ENCODE measurements around the gene EIF4G2. TPM values are rescaled to one million over a fixed set of nuclear protein-coding genes. Genes with fewer than 3 reads are reported as not detected.

EIF4G2 gene
- 1,184 TPM for total RNA-seq (ENCODE audit: unreplicated experiment)
- long read RNA-seq, full-length matches to known transcripts, result 138 of 198 reads
- long read RNA-seq, partial matches to known transcripts, result 47 of 198 reads
- long read RNA-seq, other reads (novel, unspliced or antisense), result 13 of 198 reads

DNA sequence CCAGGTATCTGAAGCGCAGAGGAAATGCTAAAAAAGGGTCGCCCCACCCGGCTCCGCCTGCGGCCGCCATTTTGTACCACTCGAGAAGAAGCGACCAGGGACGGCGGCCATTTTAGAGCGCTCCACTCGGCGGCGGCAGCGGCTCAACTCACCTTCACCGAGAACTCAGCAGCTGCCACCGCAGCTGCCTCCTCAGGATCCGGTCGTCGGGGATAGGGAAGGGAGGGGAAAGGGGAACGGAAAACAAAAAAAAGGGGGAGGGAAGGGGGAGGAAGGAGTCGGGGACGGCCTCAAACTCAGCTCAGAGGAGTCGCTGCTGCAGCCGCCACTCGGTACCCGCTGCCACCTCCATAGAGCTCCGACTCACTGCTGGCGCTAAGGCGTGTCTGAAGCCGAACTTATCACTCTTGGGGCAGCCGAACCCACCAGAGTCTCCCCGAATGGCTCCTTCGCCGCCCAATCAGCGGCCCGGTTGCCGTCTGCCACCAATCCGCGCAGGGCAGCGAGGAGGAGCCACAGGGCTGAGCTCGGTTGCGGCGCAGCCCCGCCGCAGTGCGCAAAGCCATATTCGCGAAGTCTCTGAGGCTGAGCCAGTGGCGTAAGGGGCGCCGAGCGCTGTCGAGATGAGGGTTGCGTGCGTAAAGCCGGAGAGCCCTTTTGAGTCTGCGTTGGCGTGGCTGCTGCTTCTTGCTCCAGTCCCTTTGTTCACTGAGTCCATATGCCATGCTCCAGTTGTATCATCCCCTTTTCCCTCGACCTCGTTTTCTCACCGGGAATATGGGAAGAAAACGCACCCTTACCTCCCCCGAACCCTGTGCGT lies at the start of gene EIF4G2:
EIF4G2 (minus strand) TSS at position 374 of the 820 bp plus-strand sequence.
- Mint-ChIP-seq H3K9me3 (ENCODE audit: unreplicated experiment) (no peaks in the 10 kb centered on the region), H3K4me1 (ENCODE audit: unreplicated experiment) (peaks cover 43% of the 10 kb centered on the region), H3K36me3 (ENCODE audit: low read depth, unreplicated experiment) (peaks cover 37% of the 10 kb centered on the region), H3K27ac (ENCODE audit: unreplicated experiment) (peak within 1 kb of the TSS; percentile 94), H3K4me3 (ENCODE audit: unreplicated experiment) (peak within 1 kb of the TSS; percentile 96), H3K27me3 (ENCODE audit: unreplicated experiment) (peaks cover 5% of the 10 kb centered on the region)
- peak; percentile 98 for DNase-seq (ENCODE audit: low spot score)
- TF ChIP-seq, protein P1, sequence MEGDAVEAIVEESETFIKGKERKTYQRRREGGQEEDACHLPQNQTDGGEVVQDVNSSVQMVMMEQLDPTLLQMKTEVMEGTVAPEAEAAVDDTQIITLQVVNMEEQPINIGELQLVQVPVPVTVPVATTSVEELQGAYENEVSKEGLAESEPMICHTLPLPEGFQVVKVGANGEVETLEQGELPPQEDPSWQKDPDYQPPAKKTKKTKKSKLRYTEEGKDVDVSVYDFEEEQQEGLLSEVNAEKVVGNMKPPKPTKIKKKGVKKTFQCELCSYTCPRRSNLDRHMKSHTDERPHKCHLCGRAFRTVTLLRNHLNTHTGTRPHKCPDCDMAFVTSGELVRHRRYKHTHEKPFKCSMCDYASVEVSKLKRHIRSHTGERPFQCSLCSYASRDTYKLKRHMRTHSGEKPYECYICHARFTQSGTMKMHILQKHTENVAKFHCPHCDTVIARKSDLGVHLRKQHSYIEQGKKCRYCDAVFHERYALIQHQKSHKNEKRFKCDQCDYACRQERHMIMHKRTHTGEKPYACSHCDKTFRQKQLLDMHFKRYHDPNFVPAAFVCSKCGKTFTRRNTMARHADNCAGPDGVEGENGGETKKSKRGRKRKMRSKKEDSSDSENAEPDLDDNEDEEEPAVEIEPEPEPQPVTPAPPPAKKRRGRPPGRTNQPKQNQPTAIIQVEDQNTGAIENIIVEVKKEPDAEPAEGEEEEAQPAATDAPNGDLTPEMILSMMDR (IDR thresholded peaks at IDR 0.05; ENCODE audit: unreplicated experiment), result no peak

- Mint-ChIP-seq H3K27ac (ENCODE audit: unreplicated experiment) (peak within 1 kb of the TSS; percentile 99), H3K36me3 (ENCODE audit: low read depth, unreplicated experiment) (peaks cover 12% of the 10 kb centered on the region), H3K27me3 (ENCODE audit: unreplicated experiment) (peaks cover 4% of the 10 kb centered on the region), H3K9me3 (ENCODE audit: unreplicated experiment) (no peaks in the 10 kb centered on the region), H3K4me3 (ENCODE audit: unreplicated experiment) (peak within 1 kb of the TSS; percentile 99), H3K4me1 (ENCODE audit: unreplicated experiment) (peaks cover 27% of the 10 kb centered on the region)
- TF ChIP-seq, protein P1 (IDR thresholded peaks at IDR 0.05; ENCODE audit: unreplicated experiment), result no peak
- peak; percentile 95 for DNase-seq (ENCODE audit: low spot score)
Measured at GRCh38 chr11:10857709-10858438, 49.1 kb upstream of the EIF4G2 start, which contains the start of gene ZBED5. Gene ZBED5 (minus strand): TSS chr11:10858053. CDS start chr11:10854945, 3,108 bp downstream.

DNA sequence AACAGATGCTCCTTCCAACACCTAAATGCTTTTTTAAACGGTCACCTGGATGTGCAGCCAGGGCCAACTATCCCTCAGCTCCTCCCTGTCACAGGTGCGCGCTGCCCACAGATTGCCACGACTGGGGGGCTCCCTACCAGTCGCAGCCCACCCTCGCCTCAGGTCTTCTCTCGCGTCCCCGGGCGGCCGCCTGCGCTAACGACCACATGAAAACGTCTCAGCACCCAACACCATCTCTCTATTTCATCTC lies 48.7 kb upstream of the EIF4G2 start:
- Mint-ChIP-seq H3K9me3 (ENCODE audit: unreplicated experiment) (no peaks in the 10 kb centered on the region), H3K27ac (ENCODE audit: unreplicated experiment) (peak overlapping the region; percentile 99), H3K27me3 (ENCODE audit: unreplicated experiment) (peaks cover 4% of the 10 kb centered on the region), H3K4me3 (ENCODE audit: unreplicated experiment) (peak overlapping the region; percentile 99), H3K4me1 (ENCODE audit: unreplicated experiment) (peaks cover 27% of the 10 kb centered on the region), H3K36me3 (ENCODE audit: low read depth, unreplicated experiment) (peaks cover 12% of the 10 kb centered on the region)
- DNase-seq (ENCODE audit: low spot score), result no peak
- TF ChIP-seq, protein P1 (IDR thresholded peaks at IDR 0.05; ENCODE audit: unreplicated experiment), result no peak

- peak; percentile 50 for DNase-seq (ENCODE audit: low spot score)
- Mint-ChIP-seq H3K4me1 (ENCODE audit: unreplicated experiment) (peaks cover 32% of the 10 kb centered on the region), H3K4me3 (ENCODE audit: unreplicated experiment) (peak overlapping the region; percentile 99), H3K36me3 (ENCODE audit: low read depth, unreplicated experiment) (peaks cover 17% of the 10 kb centered on the region), H3K9me3 (ENCODE audit: unreplicated experiment) (no peaks in the 10 kb centered on the region), H3K27ac (ENCODE audit: unreplicated experiment) (peak overlapping the region; percentile 99), H3K27me3 (ENCODE audit: unreplicated experiment) (peaks cover 4% of the 10 kb centered on the region)
- TF ChIP-seq, protein P1 (IDR thresholded peaks at IDR 0.05; ENCODE audit: unreplicated experiment), result no peak
Measured at GRCh38 chr11:10856689-10857458, 48.1 kb upstream of the EIF4G2 start.

All from endothelial cell (in vitro differentiated cells).